GM12892 (cell line): ENCODE results near the gene SLC15A3.

Experiments
- POLR2A ChIP-seq: IDR thresholded peaks from 2 replicates; pipeline ENCODE4 v1.6.1; 2011; ENCODE audit warnings: low read depth, low read length, control low read depth
- POLR2AphosphoS5 ChIP-seq: IDR thresholded peaks from 2 replicates; pipeline ENCODE4 v1.6.1; 2011; ENCODE audit warnings: low read depth, low read length, control low read depth
- TAF1 ChIP-seq: IDR thresholded peaks from 2 replicates; pipeline ENCODE4 v1.6.1; 2011; ENCODE audit warnings: low read depth, mild to moderate bottlenecking, control low read depth, low read length, borderline replicate concordance

GRCh38 chr11:60889869-60890311, 62.1 kb downstream of the SLC15A3 start:
- TF ChIP-seq POLR2A (peak; percentile 76), POLR2AphosphoS5 (peak; percentile 94), TAF1 (no peak)
